ENCODE results near the gene CACNA1C.

DNA sequence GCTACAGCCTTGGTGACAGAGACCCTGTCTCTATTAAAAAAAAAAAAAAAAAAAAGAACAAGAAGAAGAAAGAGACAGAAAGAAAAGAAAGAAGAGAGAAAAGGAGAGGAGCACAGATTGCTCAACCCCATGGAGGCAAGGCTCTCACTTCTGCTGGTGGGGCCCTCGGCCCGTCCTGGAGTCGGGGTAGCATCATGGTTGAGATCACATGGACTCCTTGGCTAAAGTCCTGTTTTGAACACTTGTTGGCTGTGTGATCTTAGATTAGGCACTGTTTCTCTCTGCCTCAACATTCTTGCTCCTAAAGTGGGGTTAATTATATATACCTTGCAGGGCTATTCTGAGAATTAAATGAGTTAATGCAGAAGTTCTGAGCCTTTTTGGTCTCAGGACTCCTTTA, 207.7 kb downstream of the CACNA1C start:
- TF ChIP-seq EZH2 (IDR thresholded peaks at IDR 0.05; ENCODE audit: borderline replicate concordance, low read depth, low read length, poor library complexity, severe bottlenecking): no peak
- TF ChIP-seq, protein P1, sequence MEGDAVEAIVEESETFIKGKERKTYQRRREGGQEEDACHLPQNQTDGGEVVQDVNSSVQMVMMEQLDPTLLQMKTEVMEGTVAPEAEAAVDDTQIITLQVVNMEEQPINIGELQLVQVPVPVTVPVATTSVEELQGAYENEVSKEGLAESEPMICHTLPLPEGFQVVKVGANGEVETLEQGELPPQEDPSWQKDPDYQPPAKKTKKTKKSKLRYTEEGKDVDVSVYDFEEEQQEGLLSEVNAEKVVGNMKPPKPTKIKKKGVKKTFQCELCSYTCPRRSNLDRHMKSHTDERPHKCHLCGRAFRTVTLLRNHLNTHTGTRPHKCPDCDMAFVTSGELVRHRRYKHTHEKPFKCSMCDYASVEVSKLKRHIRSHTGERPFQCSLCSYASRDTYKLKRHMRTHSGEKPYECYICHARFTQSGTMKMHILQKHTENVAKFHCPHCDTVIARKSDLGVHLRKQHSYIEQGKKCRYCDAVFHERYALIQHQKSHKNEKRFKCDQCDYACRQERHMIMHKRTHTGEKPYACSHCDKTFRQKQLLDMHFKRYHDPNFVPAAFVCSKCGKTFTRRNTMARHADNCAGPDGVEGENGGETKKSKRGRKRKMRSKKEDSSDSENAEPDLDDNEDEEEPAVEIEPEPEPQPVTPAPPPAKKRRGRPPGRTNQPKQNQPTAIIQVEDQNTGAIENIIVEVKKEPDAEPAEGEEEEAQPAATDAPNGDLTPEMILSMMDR (conservative IDR thresholded peaks at IDR 0.05; ENCODE audit: low read depth, low read length): no peak

Data from A673 (cell line).